ENCODE data around the gene RAPGEF1.

GRCh38 chr9:131697908-131698617, 41.8 kb downstream of the RAPGEF1 start:
- TF ChIP-seq CTCF (IDR thresholded peaks at IDR 0.05; ENCODE audit: insufficient read depth, low read depth, low read length) (no peak), EZH2 (IDR thresholded peaks at IDR 0.05; ENCODE audit: insufficient read depth, low read length) (no peak)

All from astrocyte (in vitro differentiated cells and primary cell).